Aorta (tissue), 5 donors: ENCODE results near the gene EFCAB8. TPM values are rescaled to one million over a fixed set of nuclear protein-coding genes. Genes with fewer than 3 reads are reported as not detected.
"Not testable (repeated sequence)": the region's sequence is repeated elsewhere in the genome, so short reads cannot be mapped to it uniquely, and the experiment has no call there.

Source experiments
- ATAC-seq: fragments of 200-7000 bp; cut with Tn5 transposase; one replicate; pipeline ENCODE4 v1.9.1; 2022; ENCODE audit warnings: moderate library complexity; ENCODE audit not compliant: low FRiP score
- DNase-seq, 2 donors: peaks; one replicate each; pipeline ENCODE4 v3.0.0-alpha.2; 2020
- H3K27ac ChIP-seq, 2 donors: one replicate each; pipeline ENCODE4 v1.5.1; 2013; ENCODE audit warnings: low read length in 2 of 2, mild to moderate bottlenecking in 2 of 2, moderate library complexity in 2 of 2, control low read depth in 1 of 2, inconsistent platforms in 1 of 2, low read depth in 1 of 2
- H3K27me3 ChIP-seq, 2 donors: one replicate each; pipeline ENCODE4 v1.6.1; 2013; ENCODE audit warnings: control low read depth in 1 of 2, low read length in 1 of 2, mild to moderate bottlenecking in 1 of 2, moderate library complexity in 1 of 2; ENCODE audit not compliant: insufficient read depth in 2 of 2, control insufficient read depth in 1 of 2
- H3K36me3 ChIP-seq, 2 donors: one replicate each; pipeline ENCODE4 v1.6.1; 2013; ENCODE audit warnings: control low read depth in 1 of 2, low read length in 1 of 2, mild to moderate bottlenecking in 1 of 2; ENCODE audit not compliant: insufficient read depth in 2 of 2, control insufficient read depth in 1 of 2
- H3K4me1 ChIP-seq, 2 donors: one replicate each; pipeline ENCODE4 v1.6.1; 2013; ENCODE audit warnings: low read length in 2 of 2, control low read depth in 1 of 2, mild to moderate bottlenecking in 1 of 2, moderate library complexity in 1 of 2; ENCODE audit not compliant: insufficient read depth in 2 of 2, control insufficient read depth in 1 of 2
- H3K4me3 ChIP-seq, 2 donors: one replicate each; pipeline ENCODE4 v1.5.1; 2013; ENCODE audit warnings: low read length in 2 of 2, control low read depth in 1 of 2, mild to moderate bottlenecking in 1 of 2
- H3K9me3 ChIP-seq: one replicate; pipeline ENCODE4 v1.6.1; 2013; ENCODE audit warnings: mild to moderate bottlenecking, low read length; ENCODE audit not compliant: control insufficient read depth
- WGBS, 2 donors: extraction: QIAGEN DNeasy Blood & Tissue Kit; methylation state at CpG; one replicate each; pipeline ENCODE4 v1.1.7; 2013; 5-methylcytosine and 5-hydroxymethylcytosine counted together
- intact Hi-C, 2 donors: fragments of 100-400 bp; cut with DNase I; formaldehyde crosslinking; loops; one replicate each; pipeline versions ENCODE4 v1.14.2 to v1.15.0; 2022
- polyA plus RNA-seq, 2 donors: library from polyadenylated mRNA; stranded (reverse); fragments of 200-250 nt; gene quantifications; one replicate each; pipeline ENCODE4 v1.2.3, GENCODE V29; 2013
- total RNA-seq, 2 donors: library from RNA; stranded (reverse); fragmentation: NEBNext Ultra II Directional; extraction: Animal tissue kit (Norgen Biotek cat#: 25700); gene quantifications; one replicate each; pipeline ENCODE4 v1.2.1, GENCODE V29; 2021
- donor health status: healthy with polysubstance abuse.
- donor health status: Bipolar disorder and iron deficiency.
- donor health status: DM: no; HTN: no; CAD: no.
- donor health status: DM: no; HTN: no; CAD: no.
- donor health status: DM: yes; HTN: yes; CAD: no.

Gene EFCAB8
- total and polyA plus RNA-seq, 4 donors, result 0.13 to 1.1 (median 0.81) TPM; not detected in 1

GRCh38 chr20:32848846-32849245, 9.9 kb upstream of the EFCAB8 start:
- no peak for ATAC-seq
- 82 to 84% methylated on average over 6 of the region's 6 CpGs for WGBS, 2 donors

DNA sequence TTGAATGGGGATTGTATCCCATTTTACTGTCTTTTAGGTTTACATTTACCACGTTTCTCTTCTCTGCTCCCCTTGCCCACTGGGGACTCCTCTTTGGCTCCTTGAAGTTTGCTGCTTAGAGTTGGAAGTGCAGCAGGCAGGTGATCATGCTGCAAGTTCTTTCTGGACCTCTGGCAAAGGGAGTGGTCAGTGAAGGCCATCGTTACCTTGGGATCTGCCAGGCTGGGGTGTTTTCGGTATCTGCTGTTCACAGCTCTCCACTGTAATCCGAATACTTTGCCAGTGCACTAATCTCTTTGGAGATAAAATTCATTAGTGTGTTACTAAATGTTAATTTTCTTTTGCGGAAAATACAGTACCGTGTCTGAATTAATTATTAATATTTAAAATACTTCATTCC, 9.1 kb upstream of the EFCAB8 start:
- intact Hi-C loops, result no loop called here
- no peaks in the 10 kb centered on the region for H3K4me1 ChIP-seq
- no peak for ATAC-seq
- H3K36me3 ChIP-seq, result peaks cover 8 to 10% of the 10 kb centered on the region in 2 donors
- no peak for DNase-seq
- no peaks in the 10 kb centered on the region for H3K9me3 ChIP-seq
- H3K4me3 ChIP-seq, result no peak overlapping the region
- 89 to 93% methylated on average over 6 of the region's 6 CpGs for WGBS, 2 donors
- no peak overlapping the region for H3K27ac ChIP-seq
- H3K27me3 ChIP-seq, result no peaks in the 10 kb centered on the region

More at GRCh38 chr20:32848846-32849245, 9.9 kb upstream of the EFCAB8 start:
- Histone ChIP-seq H3K4me3 (no peak overlapping the region), H3K27me3 (no peaks in the 10 kb centered on the region), H3K4me1 (no peaks in the 10 kb centered on the region), H3K9me3 (no peaks in the 10 kb centered on the region), H3K36me3 (peaks cover 7 to 8% of the 10 kb centered on the region in 2 donors), H3K27ac (no peak overlapping the region)
- intact Hi-C loops, result no loop called here
- no peak for DNase-seq

DNA sequence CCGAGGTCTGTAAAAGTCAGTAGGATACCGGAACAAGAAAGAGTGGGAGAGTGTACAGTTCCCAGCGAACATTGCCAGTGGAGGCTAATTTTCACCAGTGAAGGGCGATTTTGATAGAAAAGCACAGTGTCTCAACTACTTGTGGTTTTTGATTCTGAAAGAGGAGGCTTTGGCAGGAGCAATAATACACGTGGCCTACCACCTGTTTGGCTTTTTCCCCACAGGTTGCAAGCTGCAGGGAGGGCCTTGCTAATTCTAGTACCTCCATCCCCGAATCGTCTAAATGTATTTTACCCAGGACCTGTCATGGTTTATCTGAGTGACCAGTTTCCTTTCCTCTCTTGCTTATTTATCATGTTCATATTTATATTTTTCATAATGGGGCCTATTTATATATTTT, 3.3 kb upstream of the EFCAB8 start:
- Histone ChIP-seq H3K4me3 (no peak overlapping the region), H3K27ac (no peak overlapping the region), H3K4me1 (no peaks in the 10 kb centered on the region), H3K36me3 (peaks cover 0 to 10% of the 10 kb centered on the region in 2 donors), H3K9me3 (no peaks in the 10 kb centered on the region), H3K27me3 (no peaks in the 10 kb centered on the region)
- DNase-seq (no peak), ATAC-seq (no peak)
- intact Hi-C loops, result no loop called here
- 85 to 87% methylated on average over 7 of the region's 7 CpGs for WGBS, 2 donors

- intact Hi-C loops, result no loop called here
- Histone ChIP-seq H3K27ac (no peak overlapping the region), H3K27me3 (no peaks in the 10 kb centered on the region), H3K4me3 (no peak overlapping the region), H3K4me1 (no peaks in the 10 kb centered on the region), H3K36me3 (peaks cover 0 to 10% of the 10 kb centered on the region in 2 donors), H3K9me3 (no peaks in the 10 kb centered on the region)
- no peak for DNase-seq
- WGBS, 2 donors, result 68 to 73% methylated on average over 2 of the region's 2 CpGs
- ATAC-seq, result no peak
Measured at GRCh38 chr20:32858189-32858588, 534 bp upstream of the EFCAB8 start.

- no peak overlapping the region for H3K4me3 ChIP-seq
- no peak overlapping the region for H3K27ac ChIP-seq
- DNase-seq (no peak), ATAC-seq (no peak)
- no peaks in the 10 kb centered on the region for H3K9me3 ChIP-seq
- H3K4me1 ChIP-seq, result no peaks in the 10 kb centered on the region
- intact Hi-C loops, result no loop called here
- 87 to 88% methylated on average over 7 of the region's 7 CpGs for WGBS, 2 donors
- peaks cover 0 to 3% of the 10 kb centered on the region in 2 donors for H3K36me3 ChIP-seq
- H3K27me3 ChIP-seq, result no peaks in the 10 kb centered on the region
Measured at GRCh38 chr20:32861446-32861845, 2.7 kb downstream of the EFCAB8 start.

- H3K9me3 ChIP-seq, result no peaks in the 10 kb centered on the region
- peak in 1 of 2 donors; percentile 13 for DNase-seq
- H3K27ac ChIP-seq, result no peak overlapping the region
- no peaks in the 10 kb centered on the region for H3K4me1 ChIP-seq
- H3K4me3 ChIP-seq, result no peak overlapping the region
- H3K27me3 ChIP-seq, result no peaks in the 10 kb centered on the region
- WGBS, 2 donors, result 69 to 77% methylated on average over 2 of the region's 2 CpGs
- intact Hi-C loops, result no loop called here
- no peaks in the 10 kb centered on the region for H3K36me3 ChIP-seq
- ATAC-seq, result no peak
Measured at GRCh38 chr20:32869562-32869961, 10.8 kb downstream of the EFCAB8 start.

- H3K4me3 ChIP-seq, H3K4me1 ChIP-seq, H3K27me3 ChIP-seq, intact Hi-C loops, H3K36me3 ChIP-seq, ATAC-seq, H3K27ac ChIP-seq, H3K9me3 ChIP-seq: not testable (repeated sequence)
- 95 to 98% methylated on average over 3 of the region's 3 CpGs for WGBS, 2 donors
- peak; percentile 4 to 5 for DNase-seq
Measured at GRCh38 chr20:32870526-32870925, 11.8 kb downstream of the EFCAB8 start.

DNA sequence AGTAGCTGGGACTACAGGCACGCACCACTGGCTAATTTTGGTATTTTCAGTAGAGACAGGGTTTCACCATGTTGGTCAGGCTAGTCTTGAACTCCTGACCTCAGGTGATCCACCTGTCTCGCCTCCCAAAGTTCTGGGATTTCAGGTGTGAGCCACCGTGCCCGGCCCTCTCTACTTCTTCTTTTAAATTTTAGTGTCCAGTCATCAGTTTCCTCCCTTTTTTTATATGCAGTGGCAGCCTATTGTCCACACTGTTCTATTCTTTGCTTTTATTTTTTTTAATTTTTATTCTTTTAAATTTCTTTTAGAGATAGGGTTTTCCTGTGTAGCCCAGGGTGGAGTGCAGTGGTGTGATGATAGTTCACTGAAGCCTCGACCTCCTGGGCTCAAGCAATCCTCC, 12.3 kb downstream of the EFCAB8 start:
- ATAC-seq, result no peak
- no peaks in the 10 kb centered on the region for H3K27me3 ChIP-seq
- no peaks in the 10 kb centered on the region for H3K4me1 ChIP-seq
- H3K36me3 ChIP-seq, result no peaks in the 10 kb centered on the region
- peak; percentile 11 to 28 for DNase-seq
- H3K27ac ChIP-seq, result no peak overlapping the region
- WGBS, 2 donors, result 94 to 95% methylated on average over 5 of the region's 5 CpGs
- intact Hi-C loops, result no loop called here
- no peak overlapping the region for H3K4me3 ChIP-seq
- no peaks in the 10 kb centered on the region for H3K9me3 ChIP-seq

- ATAC-seq, result no peak
- peak; percentile 9 to 31 for DNase-seq
- WGBS, 2 donors, result 70 to 77% methylated on average over 4 of the region's 4 CpGs
- no peak overlapping the region for H3K27ac ChIP-seq
- H3K36me3 ChIP-seq, result no peaks in the 10 kb centered on the region
- H3K27me3 ChIP-seq, result no peaks in the 10 kb centered on the region
- H3K4me3 ChIP-seq, result no peak overlapping the region
- H3K4me1 ChIP-seq, result no peaks in the 10 kb centered on the region
- no peaks in the 10 kb centered on the region for H3K9me3 ChIP-seq
- intact Hi-C loops, result no loop called here
Measured at GRCh38 chr20:32871627-32872160, 13.0 kb downstream of the EFCAB8 start.
